ENCODE results near the gene KY. TPM values are rescaled to one million over a fixed set of nuclear protein-coding genes. Genes with fewer than 3 reads are reported as not detected.

Gene KY
- total RNA-seq, 4 donors from 2014 or later, result 0.88 TPM; not detected in 3

GRCh38 chr3:134620476-134621115, 30.2 kb downstream of the KY start:
- Histone ChIP-seq H3K27ac (no peak overlapping the region), H3K4me3 (no peak overlapping the region), H3K4me1 (no peaks in the 10 kb centered on the region), H3K36me3 (no peaks in the 10 kb centered on the region), H3K27me3 (no peaks in the 10 kb centered on the region), H3K9me3 (no peaks in the 10 kb centered on the region)
- peak in 1 of 3 donors; percentile 32 for DNase-seq
- no peak for TF ChIP-seq CTCF (IDR thresholded peaks at IDR 0.05)
- TF ChIP-seq POLR2A (IDR thresholded peaks at IDR 0.05), result no peak

GRCh38 chr3:134619884-134620445, 30.9 kb downstream of the KY start:
- H3K4me1 ChIP-seq, result no peaks in the 10 kb centered on the region
- peak in 1 of 3 donors; percentile 1 for DNase-seq
- H3K9me3 ChIP-seq, result no peaks in the 10 kb centered on the region
- no peaks in the 10 kb centered on the region for H3K27me3 ChIP-seq
- H3K27ac ChIP-seq, result no peak overlapping the region
- no peak overlapping the region for H3K4me3 ChIP-seq
- H3K36me3 ChIP-seq, result no peaks in the 10 kb centered on the region
- TF ChIP-seq CTCF (IDR thresholded peaks at IDR 0.05) (no peak), POLR2A (IDR thresholded peaks at IDR 0.05) (no peak)

GRCh38 chr3:134619301-134619615, 31.6 kb downstream of the KY start:
- Histone ChIP-seq H3K27me3 (no peaks in the 10 kb centered on the region), H3K4me3 (no peak overlapping the region), H3K4me1 (no peaks in the 10 kb centered on the region), H3K9me3 (no peaks in the 10 kb centered on the region), H3K36me3 (no peaks in the 10 kb centered on the region), H3K27ac (no peak overlapping the region)
- TF ChIP-seq POLR2A (IDR thresholded peaks at IDR 0.05), result no peak
- DNase-seq, result no peak

- H3K27me3 ChIP-seq, result no peaks in the 10 kb centered on the region
- DNase-seq, result peak in 1 of 3 donors; percentile 26
- H3K4me3 ChIP-seq, result no peak overlapping the region
- TF ChIP-seq POLR2A (IDR thresholded peaks at IDR 0.05) (no peak), CTCF (IDR thresholded peaks at IDR 0.05) (no peak)
- H3K4me1 ChIP-seq, result no peaks in the 10 kb centered on the region
- no peaks in the 10 kb centered on the region for H3K9me3 ChIP-seq
- no peaks in the 10 kb centered on the region for H3K36me3 ChIP-seq
- H3K27ac ChIP-seq, result no peak overlapping the region
Observed at GRCh38 chr3:134618478-134619300, 32.1 kb downstream of the KY start.

GRCh38 chr3:134617608-134618477, 33.0 kb downstream of the KY start:
- no peaks in the 10 kb centered on the region for H3K36me3 ChIP-seq
- H3K9me3 ChIP-seq, result no peaks in the 10 kb centered on the region
- H3K27me3 ChIP-seq, result no peaks in the 10 kb centered on the region
- H3K27ac ChIP-seq, result no peak overlapping the region
- DNase-seq, result peak in 1 of 3 donors; percentile 6
- H3K4me3 ChIP-seq, result no peak overlapping the region
- H3K4me1 ChIP-seq, result no peaks in the 10 kb centered on the region
- no peak for TF ChIP-seq POLR2A (IDR thresholded peaks at IDR 0.05)
- TF ChIP-seq CTCF (IDR thresholded peaks at IDR 0.05), result no peak
